H54 (cell line): ENCODE measurements around the gene ADGRL1.

Experiments used
- DNase-seq: peaks from one replicate; pipeline ENCODE4 v3.0.0; 2011; ENCODE audit warnings: low spot score, mixed read lengths; ENCODE audit not compliant: insufficient read length
- FAIRE-seq: peaks from 3 replicates; lab custom pipeline; 2011; peaks lifted over from hg19 to GRCh38; lab: Jason Lieb, UNC
- POLR2A ChIP-seq: IDR thresholded peaks from 2 replicates; pipeline ENCODE4 v1.6.1; 2011; ENCODE audit warnings: low read depth, mild to moderate bottlenecking, low read length

The ADGRL1 gene

DNA sequence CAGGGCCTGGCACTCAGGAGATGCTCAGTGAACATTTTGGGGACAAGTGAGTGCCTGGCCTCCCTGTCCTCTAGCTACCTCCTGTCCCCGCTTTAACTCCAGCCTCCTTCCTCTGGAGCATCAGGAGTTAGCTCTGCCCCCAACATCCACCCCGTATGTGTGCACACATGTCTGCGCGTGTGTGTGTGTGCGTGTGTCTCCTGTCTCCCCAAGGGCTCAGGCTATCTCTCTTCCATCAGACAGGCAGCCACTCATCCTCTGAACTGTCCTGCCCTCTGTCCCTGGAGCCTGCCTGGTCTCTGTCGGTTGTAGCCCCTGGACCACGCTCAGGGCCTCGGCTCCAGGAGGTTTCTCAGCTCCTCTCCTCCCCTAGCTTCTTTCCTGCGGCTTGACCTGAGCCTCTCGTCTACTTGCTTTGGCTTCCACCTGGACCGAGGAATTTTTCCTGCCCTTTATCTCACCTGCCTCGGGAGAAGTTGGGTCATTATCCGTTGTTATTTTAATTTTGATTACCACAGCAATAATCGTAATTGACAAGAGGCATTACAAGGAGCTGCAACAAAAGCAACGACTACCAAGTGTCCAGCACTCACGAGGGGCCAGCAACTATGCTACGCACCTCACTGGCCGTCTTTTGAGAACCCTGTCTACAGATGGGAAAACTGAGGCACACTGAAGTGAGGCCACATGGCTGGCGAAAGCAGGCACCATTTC lies 37.6 kb downstream of the ADGRL1 start:
- TF ChIP-seq POLR2A = no peak
- no peak for FAIRE-seq

DNA sequence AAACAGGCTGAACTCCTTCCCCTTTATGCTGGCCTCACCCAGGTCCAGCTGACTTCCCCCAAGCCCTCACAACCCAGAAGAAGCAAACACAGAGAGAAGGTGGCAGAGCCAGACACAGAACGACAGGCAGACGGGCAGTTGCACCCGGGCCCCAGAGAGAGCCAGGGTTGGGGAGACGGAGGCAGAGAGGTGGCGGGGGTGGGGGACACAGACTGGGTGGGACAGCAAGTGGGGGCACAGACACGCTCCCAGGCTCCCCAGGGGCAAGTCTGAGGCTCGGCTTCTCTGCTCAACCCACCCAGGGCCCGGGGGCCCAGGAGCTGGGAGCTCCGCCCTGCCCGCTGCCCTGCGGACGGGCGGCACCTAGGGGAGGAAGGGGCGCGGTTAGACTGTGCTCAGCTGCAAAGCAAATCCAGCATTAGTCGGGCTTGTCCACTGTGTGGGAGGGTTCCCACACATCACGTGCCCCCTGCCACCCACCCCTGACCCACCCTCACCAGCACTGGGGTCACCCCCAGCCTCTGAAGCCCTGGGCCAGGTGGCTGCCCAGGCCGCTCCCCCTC lies 38.3 kb downstream of the ADGRL1 start:
- TF ChIP-seq POLR2A = no peak
- DNase-seq = no peak
- no peak for FAIRE-seq

More for the DNA sequence above, 37.6 kb downstream of the ADGRL1 start:
- DNase-seq = no peak

DNA sequence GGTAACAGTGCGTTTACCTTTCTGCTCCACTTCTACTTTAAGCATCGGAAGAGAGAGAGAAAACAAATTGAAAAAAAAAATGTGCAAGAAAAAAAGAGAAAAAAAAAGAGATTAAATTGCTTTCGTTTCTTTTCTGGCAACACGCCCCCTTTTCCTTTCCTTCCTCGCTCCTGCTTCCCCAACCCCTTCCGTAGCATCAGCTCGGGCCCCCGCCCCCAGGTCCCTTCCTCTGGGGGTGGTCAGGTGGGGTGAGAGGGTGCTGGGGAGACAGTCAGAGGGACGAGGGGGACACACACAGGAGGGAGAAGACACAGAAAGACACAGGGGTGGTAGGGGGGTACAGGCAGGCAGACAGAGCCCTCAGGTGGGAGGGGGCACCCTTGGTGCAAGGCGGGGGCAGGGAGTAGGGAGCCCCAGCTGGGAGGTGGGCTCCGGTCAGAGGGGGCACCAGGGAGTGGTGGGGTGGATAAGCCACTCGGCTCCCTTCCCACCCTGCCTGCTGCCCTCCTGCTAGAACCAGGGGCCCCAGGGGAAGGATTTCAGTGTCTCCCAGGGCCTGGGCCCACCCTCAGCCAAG lies 38.9 kb downstream of the ADGRL1 start:
- DNase-seq (no peak), FAIRE-seq (no peak)
- no peak for TF ChIP-seq POLR2A

DNA sequence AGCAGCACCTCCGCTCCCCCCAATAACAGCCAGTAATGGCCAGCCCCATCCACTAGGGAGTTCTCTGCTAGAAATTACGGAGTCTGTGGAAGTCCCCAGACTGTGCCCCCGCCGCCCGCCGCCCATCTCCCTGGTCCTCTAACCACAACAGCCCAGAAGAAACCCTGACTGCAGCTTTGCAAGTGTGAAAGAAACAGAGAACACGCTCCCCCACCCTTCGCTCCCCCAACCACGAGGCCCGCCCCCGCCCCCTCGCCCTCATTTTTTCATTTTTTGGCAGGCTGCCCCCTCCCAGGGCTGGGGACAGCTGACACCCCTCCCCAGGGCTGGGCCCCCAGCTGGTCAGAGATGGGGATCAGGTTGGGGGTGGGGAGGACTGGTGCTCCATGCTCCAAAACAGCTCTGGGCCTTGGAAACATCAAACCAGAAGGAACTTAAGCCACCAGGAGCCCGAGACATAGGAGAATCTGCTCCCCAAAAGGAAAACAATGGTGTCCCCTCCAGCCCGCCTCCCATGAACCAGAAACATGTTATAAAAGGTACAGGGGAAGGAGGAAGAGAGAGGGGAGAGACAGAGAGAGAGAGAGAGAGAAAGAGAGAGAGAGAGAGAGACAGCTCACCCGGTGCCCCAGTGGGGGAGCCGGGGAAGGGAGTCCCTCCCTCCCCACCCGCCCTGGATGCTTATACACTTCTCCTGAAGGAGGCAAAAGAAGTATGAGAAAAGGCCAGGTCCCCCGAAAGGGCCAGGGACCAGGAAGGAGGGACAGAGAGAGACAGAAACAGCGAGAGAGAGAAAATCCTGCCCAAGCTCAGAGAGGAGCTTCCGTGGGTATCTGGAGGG lies 39.8 kb downstream of the ADGRL1 start:
- TF ChIP-seq POLR2A = no peak
- FAIRE-seq (no peak), DNase-seq (no peak)

DNA sequence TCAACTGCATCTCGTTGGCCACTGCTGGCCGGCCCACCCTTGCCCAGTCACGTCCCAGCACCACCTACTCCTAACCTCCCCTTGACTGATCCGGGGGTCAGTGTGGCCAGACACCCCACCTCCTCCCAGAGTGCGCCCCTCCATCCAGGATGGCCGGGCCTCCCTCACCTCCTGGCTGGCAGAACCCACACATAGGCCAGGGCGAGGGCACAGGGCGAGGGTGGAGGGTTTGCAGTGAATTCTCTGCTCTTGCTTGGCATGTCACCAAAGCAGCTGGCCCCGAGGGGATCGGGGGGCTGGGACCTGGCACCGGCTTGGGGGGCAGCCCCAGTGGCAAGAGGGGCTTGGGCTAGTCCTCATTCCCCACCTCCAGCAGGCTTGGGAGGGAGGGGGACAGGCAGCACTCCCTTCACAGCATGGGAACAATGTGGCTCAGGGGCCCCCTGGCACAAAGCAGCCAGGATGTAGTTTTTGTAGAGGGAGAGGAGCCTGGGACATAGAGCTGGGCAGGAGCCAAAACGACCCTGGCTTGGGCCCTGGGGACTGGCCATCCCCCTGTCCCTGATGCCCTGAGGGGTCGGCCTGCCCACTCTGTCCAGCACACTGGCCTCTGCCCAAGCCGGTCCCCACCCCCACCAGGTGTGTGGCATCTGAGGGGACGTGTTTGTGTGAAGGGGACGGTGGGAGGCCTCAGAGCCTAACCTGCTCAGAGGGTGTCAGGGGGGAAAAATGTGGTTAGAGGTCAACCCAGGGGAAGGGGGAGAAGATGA lies 41.1 kb downstream of the ADGRL1 start:
- FAIRE-seq (no peak), DNase-seq (no peak)
- TF ChIP-seq POLR2A = no peak

DNA sequence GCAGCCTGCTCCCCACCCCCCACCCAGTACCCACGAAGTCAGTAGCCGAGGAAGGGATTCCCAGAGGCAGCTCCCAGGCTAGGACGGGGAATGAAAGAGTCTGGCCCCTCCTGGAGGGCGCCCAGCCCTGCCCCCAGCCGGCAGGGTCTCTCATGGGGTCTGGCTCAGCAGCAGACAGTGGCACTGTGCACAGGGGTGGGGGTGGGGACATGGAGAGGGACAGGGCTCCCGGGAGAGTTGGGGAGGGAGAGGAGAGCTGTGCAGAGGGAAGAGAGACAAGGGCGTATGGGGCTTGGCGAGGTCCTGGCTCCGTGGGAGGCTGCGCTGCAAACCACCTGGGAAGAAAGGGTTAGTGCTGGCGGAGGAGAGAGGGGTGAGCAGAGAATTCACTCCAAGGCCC lies 41.9 kb downstream of the ADGRL1 start:
- TF ChIP-seq POLR2A = no peak
- FAIRE-seq = no peak
- no peak for DNase-seq

DNA sequence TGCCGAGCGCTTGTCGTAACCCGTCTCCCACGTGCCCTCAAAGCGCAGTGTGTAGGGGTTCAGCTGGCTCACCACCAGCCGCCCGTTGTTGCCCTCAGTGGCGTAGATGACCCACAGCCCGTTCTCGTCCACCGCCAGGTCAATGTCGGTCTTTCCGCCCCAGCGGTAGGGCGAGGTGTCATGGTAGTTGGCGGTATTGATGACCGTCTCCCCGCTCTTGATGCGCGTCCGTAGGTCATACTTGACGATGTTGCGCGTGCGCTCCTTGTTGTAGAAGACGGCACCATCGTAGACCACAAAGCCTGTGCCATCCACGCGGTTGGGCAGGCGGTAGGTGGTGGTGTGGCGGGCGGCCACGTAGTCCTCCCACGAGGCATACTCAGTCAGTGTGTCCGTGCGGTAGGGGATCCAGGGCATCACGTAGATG lies 43.1 kb downstream of the ADGRL1 start:
- TF ChIP-seq POLR2A = no peak
- FAIRE-seq (no peak), DNase-seq (no peak)

DNA sequence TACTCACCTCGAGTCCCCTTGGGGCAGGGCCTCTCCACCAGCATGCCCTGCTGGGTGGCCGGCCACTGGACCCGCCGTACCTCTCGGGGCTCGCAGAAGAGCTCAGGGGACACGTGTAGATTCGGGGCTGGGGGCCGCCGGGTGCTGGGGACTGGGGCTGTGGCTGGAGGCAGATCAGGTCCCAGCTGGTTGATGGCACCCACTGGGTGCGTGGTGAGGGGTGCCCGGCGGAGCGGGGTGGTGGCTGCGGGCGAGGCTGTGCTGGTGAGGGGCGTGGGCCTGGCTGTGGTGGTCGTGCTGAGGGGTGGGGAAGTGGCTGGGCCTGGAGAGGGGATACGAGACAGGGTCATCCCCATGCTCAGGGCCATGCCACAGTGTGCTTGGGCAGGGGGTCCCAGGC lies 44.7 kb downstream of the ADGRL1 start:
- DNase-seq = no peak
- no peak for TF ChIP-seq POLR2A
- FAIRE-seq = no peak

DNA sequence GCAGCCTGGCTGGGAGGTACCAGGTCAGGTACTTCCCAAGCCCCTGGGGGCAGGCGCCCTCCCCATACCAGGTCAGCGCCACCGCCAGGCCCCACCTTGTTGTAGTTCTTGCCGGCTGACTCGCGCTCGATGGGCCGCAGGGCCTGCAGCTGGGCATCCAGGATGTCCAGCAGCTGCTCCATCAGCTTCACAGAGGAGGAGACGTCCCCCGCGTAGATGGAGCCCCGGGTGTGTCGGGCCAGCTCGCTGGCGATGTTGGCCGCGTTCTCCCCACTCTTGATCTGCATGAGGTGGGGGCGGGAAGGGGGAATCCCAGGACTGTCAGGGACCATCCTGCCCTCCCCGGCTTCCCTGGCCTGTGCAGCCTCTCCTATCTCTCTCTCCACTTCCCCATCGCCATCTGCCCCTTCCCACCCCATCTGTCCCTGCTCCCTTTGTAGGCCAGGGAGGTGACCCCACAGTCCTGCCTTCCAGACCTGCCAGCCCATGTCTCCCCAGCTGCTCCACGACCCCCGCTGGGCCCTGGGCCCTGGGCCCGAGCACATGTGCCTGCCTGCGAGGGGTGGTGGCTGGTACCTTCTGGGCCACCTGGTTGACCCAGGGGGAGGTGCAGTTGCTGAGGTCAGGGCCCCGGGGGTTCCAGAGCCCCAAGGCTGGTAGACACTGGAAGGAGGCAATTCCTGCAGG lies 45.8 kb downstream of the ADGRL1 start:
- FAIRE-seq (no peak), DNase-seq (no peak)
- no peak for TF ChIP-seq POLR2A

DNA sequence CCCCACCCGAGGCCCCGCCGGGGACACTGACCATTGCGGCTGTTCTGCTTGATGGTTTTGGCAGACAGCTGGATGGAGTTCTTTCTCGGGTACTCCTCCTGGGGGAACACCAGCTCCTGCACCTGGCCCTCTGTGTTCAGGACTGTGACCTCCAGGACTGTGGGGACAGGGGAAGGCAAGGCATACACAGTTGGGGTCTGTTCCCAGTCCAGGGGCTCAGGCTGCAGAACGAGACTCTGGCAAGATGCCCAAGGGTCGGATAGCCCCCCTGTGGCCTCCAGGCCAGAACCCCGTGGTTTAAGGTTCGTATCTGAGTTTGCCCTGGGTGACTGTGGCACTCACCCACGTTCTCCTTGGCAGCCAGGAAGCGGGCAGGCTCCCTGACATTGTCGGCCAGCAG lies 46.9 kb downstream of the ADGRL1 start:
- DNase-seq = no peak
- FAIRE-seq = no peak
- no peak for TF ChIP-seq POLR2A

DNA sequence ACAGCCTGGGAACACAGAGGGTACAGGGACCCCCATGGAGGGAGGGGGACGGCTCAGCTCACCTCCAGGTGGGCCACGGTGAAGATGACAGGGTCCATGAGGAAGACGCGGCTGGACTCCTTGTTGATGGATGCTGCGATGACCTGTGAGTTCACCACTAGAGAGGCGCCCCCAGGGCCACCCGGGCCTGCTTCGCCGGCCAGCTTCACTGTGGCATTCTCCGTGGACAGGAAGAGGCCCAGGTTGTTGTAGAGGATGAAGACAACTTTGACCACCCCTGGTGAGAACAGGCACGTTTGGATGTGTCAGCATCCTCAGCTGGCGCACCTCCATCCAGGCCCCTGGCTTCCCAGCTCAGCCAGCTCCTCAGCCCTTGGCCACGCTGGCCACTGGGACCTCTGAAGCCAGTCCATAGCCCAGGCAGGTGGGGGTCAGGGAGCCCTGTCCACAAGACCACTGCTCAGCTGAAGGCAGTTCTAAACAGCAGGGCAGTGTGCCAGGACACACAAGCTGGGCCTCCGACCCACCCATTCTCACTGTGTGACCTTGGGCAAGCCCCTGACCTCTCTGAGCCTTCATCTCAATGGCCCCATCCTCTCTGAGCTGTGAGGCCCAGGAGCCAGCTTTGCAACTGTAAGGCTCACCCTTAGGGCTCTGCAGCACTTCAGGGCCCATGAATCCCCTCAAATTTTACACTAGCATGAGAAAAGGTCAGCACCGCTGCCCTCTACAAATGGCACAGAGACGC lies 47.5 kb downstream of the ADGRL1 start:
- FAIRE-seq = no peak
- TF ChIP-seq POLR2A = no peak
- DNase-seq = no peak
